ENCODE data around the gene CYGB.
"Not testable (repeated sequence)": the region's sequence is repeated elsewhere in the genome, so short reads cannot be mapped to it uniquely, and the experiment has no call there.

CYGB gene

DNA sequence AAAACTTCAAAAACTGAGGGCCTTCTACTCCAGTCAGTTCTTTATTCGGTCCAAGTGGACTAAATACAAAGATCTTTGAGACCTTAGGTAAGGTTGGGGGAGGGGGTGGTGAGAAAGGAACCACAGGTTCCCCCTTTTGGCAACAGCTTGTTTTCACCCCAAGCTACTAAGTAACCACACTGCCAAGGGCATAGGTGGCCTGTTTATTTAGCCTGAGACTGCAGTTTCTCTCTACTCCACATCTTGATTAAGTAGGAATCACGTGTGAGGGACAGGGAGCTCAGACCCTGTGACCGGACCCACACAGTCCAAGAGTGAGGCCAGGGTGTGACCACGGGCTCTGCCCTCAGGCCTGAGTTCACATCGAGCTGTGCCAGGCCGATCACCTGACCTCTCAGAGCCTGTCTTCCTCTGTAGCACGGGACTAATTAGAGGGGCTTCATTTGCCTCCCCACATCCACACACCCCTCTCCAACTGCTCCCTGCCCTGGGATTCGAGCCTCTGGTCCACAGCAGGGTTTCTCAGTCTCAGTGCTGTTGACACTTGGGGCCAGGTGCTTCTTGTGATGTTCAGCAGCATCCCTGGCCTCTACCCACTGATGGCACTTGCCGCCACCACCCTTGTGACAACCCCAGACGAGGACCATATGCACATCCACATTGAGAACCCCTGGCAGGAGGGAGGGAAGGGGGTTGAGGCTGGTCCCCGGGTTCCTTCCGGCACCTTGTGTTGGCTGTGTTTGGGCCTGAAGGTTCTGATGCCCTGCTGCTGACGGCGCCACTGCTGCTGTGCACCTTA lies 30.3 kb upstream of the CYGB start:
- DNase-seq (ENCODE audit: low spot score), result no peak

DNA sequence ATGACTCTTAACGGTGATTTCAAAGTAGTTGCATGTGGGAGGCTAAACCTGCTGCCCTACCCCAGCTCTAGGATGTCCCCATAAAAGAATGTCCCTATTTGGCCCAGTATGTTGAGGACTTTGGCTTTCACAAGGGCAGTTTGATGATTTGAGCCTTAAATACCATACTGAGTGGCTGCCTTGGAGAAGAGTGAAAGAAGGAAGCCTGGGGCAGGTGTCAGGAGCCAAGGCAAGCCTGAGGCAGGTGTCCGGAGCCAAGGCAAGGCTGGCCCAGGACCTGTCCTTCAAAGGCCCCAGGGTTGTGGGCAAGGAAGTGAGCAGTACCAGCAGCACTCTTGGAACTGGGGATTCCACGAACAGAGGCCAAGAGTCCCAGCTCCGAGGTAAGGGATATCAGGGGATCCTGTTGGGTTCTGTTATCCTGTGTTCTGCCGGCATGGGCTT lies 29.5 kb upstream of the CYGB start:
- DNase-seq (ENCODE audit: low spot score), result no peak

DNA sequence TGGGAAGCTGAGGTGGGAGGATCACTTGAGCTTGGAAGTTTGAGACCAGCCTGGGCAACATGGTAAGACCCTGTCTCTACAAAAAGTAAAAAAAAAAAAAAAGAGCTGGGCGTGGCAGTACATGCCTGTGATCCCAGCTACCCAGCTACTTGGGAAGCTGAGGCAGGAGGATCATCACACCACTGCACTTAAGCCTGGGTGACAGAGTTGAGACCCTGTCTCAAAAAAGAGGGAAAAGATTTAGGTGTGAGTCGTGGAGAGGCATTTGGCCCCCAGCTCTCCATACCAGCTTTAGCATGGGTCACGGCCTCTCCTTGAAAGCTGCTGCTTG lies 29.1 kb upstream of the CYGB start:
- no peak for DNase-seq (ENCODE audit: low spot score)

GRCh38 chr17:76565728-76566612 lies 28.5 kb upstream of the CYGB start:
- DNase-seq (ENCODE audit: low spot score), result no peak

DNA sequence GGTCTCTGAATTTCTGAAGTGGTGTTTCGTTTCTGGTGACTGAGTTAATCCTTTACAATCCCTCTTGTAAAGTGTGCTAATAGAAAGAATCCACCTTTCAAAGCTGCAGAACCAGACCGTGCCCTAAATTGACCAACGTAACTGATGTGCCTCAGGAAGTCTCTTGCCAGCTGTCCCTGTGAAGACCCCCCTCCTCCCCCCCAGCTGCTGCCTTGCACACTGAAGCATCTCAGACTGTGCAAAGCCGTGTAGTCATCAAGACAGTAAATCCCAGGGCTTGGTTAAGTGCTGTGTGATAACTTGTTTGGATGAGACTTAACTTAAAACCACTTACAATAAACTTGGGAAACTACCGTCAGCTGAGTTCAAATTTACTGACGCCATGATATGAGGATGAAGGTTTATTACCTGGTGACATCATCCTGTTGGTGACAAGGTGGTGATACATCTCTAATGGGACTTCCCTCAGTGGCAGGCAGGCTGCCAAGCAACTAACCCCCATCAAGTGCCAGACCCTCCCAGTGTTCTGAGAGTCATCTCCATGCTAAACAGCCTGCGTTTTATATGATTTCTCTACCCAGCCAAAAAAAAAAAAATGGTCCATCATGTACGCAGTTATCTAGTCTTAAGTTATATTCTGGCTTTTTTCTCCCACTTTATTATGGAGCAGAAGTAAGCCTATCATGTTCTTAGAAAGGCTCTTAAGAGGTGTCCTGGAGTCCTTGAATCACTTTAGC lies 27.6 kb upstream of the CYGB start:
- DNase-seq (ENCODE audit: low spot score), result not testable (repeated sequence)

GRCh38 chr17:76563359-76563758 lies 25.9 kb upstream of the CYGB start:
- not testable (repeated sequence) for DNase-seq (ENCODE audit: low spot score)

- DNase-seq (ENCODE audit: low spot score), result peak; percentile 72
Measured at GRCh38 chr17:76562734-76563148, 25.2 kb upstream of the CYGB start.

DNA sequence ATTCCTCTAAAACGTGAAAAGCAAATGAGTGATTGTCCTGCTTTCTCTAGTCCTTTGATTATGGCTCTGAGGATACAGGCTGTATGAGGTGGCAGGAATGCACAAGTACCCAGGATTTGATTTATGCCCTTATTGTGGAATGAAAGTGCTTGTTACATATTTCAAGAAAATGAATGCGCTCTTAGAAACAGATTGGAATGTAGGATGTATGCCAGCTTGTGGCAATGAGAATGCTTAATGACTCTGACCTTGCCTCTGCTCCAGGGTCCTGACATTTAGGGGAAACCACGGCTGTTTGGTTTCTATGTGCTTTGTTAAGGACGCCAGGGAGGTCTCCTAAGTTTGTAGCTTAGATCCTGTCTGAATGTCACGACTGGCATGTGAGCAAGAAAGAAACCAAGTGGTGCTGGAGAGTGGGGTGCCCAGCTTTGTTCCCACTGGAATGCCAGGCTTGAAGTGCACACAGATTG lies 24.3 kb upstream of the CYGB start:
- no peak for DNase-seq (ENCODE audit: low spot score)

DNA sequence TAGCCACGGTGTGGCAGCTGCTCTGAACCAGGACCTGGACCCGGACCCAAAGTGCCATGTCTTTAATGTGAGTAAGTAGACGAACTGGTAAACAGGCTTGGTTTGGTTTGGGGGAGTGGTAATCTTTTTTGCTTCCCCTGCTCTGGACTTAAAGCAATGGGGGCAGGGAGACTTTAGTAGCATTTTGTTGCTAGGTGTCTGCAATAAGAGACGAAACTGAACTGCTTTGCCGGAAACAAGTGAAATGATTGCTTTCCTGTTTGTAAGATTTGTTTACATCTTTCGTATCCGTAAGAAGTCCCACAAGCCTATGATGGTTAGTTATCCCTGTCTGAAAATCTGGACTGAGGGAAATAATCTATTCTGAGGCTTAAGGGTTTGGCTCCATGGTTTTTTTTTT lies 23.8 kb upstream of the CYGB start:
- DNase-seq (ENCODE audit: low spot score), result no peak

GRCh38 chr17:76560877-76561221 lies 23.3 kb upstream of the CYGB start:
- DNase-seq (ENCODE audit: low spot score), result no peak

GRCh38 chr17:76560036-76560876 lies 22.7 kb upstream of the CYGB start:
- no peak for DNase-seq (ENCODE audit: low spot score)

- DNase-seq (ENCODE audit: low spot score), result not testable (repeated sequence)
Measured at GRCh38 chr17:76559460-76559859, 22.0 kb upstream of the CYGB start.

- no peak for DNase-seq (ENCODE audit: low spot score)
Measured at GRCh38 chr17:76558198-76559095, 20.9 kb upstream of the CYGB start.

- DNase-seq (ENCODE audit: low spot score), result peak; percentile 93
Measured at GRCh38 chr17:76557368-76558197, 20.1 kb upstream of the CYGB start.

DNA sequence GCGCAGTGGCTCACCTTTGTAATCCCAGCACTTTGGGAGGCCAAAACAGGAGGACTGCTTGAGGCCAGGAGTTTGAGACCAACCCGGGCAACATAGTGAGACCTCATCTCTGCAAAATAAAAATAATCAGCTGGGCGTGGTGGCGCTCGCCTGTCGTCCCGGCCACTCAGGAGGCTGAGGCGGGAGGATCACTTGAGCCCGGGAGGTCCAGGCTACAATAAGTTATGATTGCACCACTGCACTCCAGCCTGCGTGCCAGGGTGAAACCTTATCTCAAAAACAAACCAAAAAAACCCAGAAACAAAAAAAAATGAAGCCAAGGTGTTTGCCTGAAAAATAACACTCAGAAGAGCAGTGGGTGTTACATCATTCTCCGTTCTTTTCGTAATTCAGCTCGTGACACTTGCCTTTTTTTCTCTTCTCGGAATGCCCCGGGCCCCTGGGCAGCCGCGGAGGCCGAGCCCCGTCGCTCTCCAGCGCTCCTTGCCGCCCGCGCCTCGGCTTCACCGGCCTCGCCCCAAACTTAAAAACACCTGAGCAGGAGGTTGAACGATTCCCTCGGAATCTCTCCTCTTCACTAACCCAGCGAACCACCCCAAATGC lies 19.4 kb upstream of the CYGB start:
- DNase-seq (ENCODE audit: low spot score), result no peak

DNA sequence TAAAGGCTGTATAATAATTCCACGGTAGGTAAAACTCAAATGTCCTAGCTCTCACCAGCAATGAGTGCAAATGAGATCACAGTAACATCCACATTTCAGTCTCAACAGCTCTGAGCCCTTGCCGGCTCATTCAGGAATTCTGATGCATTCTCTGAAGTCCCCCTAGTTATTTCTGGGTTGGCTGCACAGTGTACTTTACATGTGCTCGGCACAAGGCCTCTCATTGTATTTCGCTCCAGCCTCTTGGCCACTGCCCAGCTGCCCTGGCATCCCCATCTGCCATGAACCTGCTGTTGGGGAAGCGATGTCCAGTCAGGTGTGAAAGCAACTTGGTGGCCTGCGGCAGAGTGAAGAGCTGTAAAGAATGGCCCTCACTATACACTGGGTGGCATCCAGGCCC lies 16.6 kb upstream of the CYGB start:
- DNase-seq (ENCODE audit: low spot score), result no peak

DNA sequence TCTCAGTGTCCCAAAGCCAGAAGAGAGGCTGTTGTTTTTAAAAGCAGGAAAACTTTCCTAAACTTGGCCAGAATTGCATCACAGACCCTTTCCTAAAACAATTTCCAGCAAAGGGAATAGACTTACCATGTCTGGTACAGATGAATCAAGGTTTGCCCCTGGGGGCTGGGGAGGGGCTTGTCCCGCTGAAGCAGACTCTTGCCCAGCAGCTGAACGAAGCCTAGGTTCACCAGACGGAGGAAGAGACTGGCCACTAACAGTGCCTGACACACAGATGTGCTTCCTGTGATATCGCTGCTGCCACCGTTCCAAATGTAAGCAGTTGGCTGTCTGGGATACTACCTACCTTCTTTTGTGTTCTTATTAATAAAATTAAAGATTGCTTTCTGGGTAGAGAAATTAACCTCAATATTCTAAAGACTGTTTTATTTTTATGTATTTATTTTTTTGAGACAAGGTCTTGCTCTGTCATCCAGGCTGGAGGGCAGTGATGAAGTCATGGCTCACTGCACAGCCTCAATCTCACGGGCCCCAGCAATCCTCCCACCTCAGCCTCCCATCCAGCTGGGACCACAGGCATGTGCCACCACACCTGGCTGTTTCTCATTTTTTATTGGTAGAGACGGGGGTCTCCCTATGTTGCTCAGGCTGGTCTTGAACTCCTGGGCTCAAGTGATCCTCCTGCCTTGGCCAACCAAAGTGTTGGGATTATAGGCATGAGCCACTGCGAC lies 15.8 kb upstream of the CYGB start:
- no peak for DNase-seq (ENCODE audit: low spot score)

- no peak for DNase-seq (ENCODE audit: low spot score)
Measured at GRCh38 chr17:76551685-76552084, 14.2 kb upstream of the CYGB start.
